Measurements from ENCODE around the gene TBC1D26.

Gene TBC1D26

DNA sequence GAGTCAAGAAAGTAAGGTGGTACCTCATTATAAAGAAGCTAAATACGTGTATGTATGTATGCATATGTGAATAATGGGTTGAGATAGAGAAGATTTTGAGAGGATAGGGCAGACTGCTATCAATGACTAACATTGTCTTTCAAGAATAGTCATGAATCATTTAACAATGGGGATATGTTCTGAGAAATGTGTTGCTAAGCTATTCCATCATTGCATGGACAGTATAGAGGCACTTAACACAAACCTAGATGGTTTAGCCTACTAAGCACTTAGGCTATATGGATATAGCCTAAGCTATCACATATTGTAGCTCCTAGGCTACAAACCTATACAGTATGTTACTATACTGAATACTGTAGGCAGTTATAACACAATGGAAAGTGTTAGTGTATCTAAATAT lies 45.2 kb downstream of the TBC1D26 start:
- Histone ChIP-seq H3K4me3 (ENCODE audit: low read depth, low read length) (no peak overlapping the region), H3K27ac (ENCODE audit: extremely low read depth, low read depth, low read length) (no peak overlapping the region), H3K36me3 (ENCODE audit: control insufficient read depth in 2 of 2, insufficient read depth in 1 of 2, low read length in 2 of 2) (no peaks in the 10 kb centered on the region), H3K9me3 (ENCODE audit: control insufficient read depth, insufficient read depth, low read depth, low read length) (no peaks in the 10 kb centered on the region; the same call in 1 of the 2 replicates), H3K4me1 (ENCODE audit: control insufficient read depth, insufficient read depth, low read length) (no peaks in the 10 kb centered on the region)
- TF ChIP-seq PATZ1 (tag by site-specific recombination; IDR thresholded peaks at IDR 0.05) = no peak
- TF ChIP-seq ZNF670 (tag by site-specific recombination; IDR thresholded peaks at IDR 0.05; ENCODE audit: low read depth) = no peak
- TF ChIP-seq SP2 (tag by site-specific recombination; IDR thresholded peaks at IDR 0.05) = no peak
- no peak for TF ChIP-seq KLF7 (tag by site-specific recombination; IDR thresholded peaks at IDR 0.05; ENCODE audit: borderline replicate concordance)
- TF ChIP-seq HOXD13 (CRISPR knock-in tag; IDR thresholded peaks at IDR 0.05; ENCODE audit: borderline replicate concordance) = no peak
- no peak for TF ChIP-seq MEIS1 (CRISPR knock-in tag; IDR thresholded peaks at IDR 0.05; ENCODE audit: borderline replicate concordance)
- no peak for TF ChIP-seq ZNF132 (tag by site-specific recombination; IDR thresholded peaks at IDR 0.05; ENCODE audit: borderline replicate concordance)
- TF ChIP-seq ZNF335 (tag by site-specific recombination; conservative IDR thresholded peaks at IDR 0.05) = no peak
- no peak for TF ChIP-seq ZNF785 (tag by site-specific recombination; IDR thresholded peaks at IDR 0.05)
- TF ChIP-seq ZNF510 (tag by site-specific recombination; IDR thresholded peaks at IDR 0.05; ENCODE audit: insufficient replicate concordance) = no peak
- TF ChIP-seq ZNF596 (tag by site-specific recombination; IDR thresholded peaks at IDR 0.05) = no peak
- no peak for TF ChIP-seq HOXA7 (CRISPR knock-in tag; IDR thresholded peaks at IDR 0.05; ENCODE audit: borderline replicate concordance)
- TF ChIP-seq, protein P1, sequence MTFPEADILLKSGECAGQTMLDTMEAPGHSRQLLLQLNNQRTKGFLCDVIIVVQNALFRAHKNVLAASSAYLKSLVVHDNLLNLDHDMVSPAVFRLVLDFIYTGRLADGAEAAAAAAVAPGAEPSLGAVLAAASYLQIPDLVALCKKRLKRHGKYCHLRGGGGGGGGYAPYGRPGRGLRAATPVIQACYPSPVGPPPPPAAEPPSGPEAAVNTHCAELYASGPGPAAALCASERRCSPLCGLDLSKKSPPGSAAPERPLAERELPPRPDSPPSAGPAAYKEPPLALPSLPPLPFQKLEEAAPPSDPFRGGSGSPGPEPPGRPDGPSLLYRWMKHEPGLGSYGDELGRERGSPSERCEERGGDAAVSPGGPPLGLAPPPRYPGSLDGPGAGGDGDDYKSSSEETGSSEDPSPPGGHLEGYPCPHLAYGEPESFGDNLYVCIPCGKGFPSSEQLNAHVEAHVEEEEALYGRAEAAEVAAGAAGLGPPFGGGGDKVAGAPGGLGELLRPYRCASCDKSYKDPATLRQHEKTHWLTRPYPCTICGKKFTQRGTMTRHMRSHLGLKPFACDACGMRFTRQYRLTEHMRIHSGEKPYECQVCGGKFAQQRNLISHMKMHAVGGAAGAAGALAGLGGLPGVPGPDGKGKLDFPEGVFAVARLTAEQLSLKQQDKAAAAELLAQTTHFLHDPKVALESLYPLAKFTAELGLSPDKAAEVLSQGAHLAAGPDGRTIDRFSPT (tag by site-specific recombination; IDR thresholded peaks at IDR 0.05) = no peak
- no peak for TF ChIP-seq ZNF473 (tag by site-specific recombination; IDR thresholded peaks at IDR 0.05)
- no peak for TF ChIP-seq ZNF645 (tag by site-specific recombination; IDR thresholded peaks at IDR 0.05)
- TF ChIP-seq, protein P2, sequence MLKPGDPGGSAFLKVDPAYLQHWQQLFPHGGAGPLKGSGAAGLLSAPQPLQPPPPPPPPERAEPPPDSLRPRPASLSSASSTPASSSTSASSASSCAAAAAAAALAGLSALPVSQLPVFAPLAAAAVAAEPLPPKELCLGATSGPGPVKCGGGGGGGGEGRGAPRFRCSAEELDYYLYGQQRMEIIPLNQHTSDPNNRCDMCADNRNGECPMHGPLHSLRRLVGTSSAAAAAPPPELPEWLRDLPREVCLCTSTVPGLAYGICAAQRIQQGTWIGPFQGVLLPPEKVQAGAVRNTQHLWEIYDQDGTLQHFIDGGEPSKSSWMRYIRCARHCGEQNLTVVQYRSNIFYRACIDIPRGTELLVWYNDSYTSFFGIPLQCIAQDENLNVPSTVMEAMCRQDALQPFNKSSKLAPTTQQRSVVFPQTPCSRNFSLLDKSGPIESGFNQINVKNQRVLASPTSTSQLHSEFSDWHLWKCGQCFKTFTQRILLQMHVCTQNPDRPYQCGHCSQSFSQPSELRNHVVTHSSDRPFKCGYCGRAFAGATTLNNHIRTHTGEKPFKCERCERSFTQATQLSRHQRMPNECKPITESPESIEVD (tag by site-specific recombination; IDR thresholded peaks at IDR 0.05) = no peak
- CTCF ChIA-PET = interaction anchor here (0.7 kb wide), 1 partner anchor 130 kb away, joined by 3 read pairs; no protein-coding TSS in a partner anchor
- POLR2A ChIA-PET = no interaction called here

- Histone ChIP-seq H3K27ac (ENCODE audit: extremely low read depth, low read depth, low read length) (no peak overlapping the region), H3K4me3 (ENCODE audit: low read depth, low read length) (no peak overlapping the region), H3K36me3 (ENCODE audit: control insufficient read depth in 2 of 2, insufficient read depth in 1 of 2, low read length in 2 of 2) (no peaks in the 10 kb centered on the region), H3K4me1 (ENCODE audit: control insufficient read depth, insufficient read depth, low read length) (no peaks in the 10 kb centered on the region), H3K9me3 (ENCODE audit: control insufficient read depth, insufficient read depth, low read depth, low read length) (no peaks in the 10 kb centered on the region; the same call in 1 of the 2 replicates)
- TF ChIP-seq EGR2 (tag by site-specific recombination; IDR thresholded peaks at IDR 0.05; ENCODE audit: low read depth) (no peak), ZFHX2 (tag by site-specific recombination; conservative IDR thresholded peaks at IDR 0.05) (no peak), ZNF571 (tag by site-specific recombination; IDR thresholded peaks at IDR 0.05) (no peak), ZNF335 (tag by site-specific recombination; conservative IDR thresholded peaks at IDR 0.05) (no peak), ZNF350 (tag by site-specific recombination; IDR thresholded peaks at IDR 0.05) (no peak), ZNF112 (tag by site-specific recombination; IDR thresholded peaks at IDR 0.05) (no peak)
- ChIA-PET CTCF (no interaction called here), POLR2A (no interaction called here)
Observed at GRCh38 chr17:15777717-15778116, 45.6 kb downstream of the TBC1D26 start.
